ENCODE results near the gene RCOR3. TPM values are rescaled to one million over a fixed set of nuclear protein-coding genes. Genes with fewer than 3 reads are reported as not detected.
"Not testable (repeated sequence)": the region's sequence is repeated elsewhere in the genome, so short reads cannot be mapped to it uniquely, and the experiment has no call there.

Gene RCOR3
- total RNA-seq, 1 donor: 39.8 TPM

DNA sequence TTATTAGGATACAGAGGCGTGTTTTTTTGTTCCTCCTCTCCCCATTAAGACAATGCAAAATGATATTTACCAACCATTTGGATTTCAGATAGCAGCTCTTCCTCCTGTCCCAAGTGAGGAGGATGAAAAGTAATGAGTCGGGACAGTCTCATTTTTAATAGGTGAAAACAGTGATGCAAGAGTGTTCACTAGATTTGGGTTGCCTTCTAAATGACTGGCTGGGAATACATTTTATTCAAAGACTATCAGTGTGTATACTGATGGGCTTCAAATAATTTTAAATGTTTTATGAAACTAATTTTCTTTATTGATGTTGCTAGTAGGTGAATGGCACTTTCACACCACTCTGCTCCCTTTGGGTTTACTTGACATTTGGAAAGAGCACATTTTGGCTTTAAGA lies 2.1 kb downstream of the RCOR3 start:
- no peaks in the 10 kb centered on the region for H3K9me3 ChIP-seq (ENCODE audit: low read depth, low read length)
- H3K36me3 ChIP-seq (ENCODE audit: insufficient read depth, low read length): peaks cover 4% of the 10 kb centered on the region
- H3K27ac ChIP-seq (ENCODE audit: low read depth, low read length): peak overlapping the region; percentile 58
- H3K4me2 ChIP-seq (ENCODE audit: insufficient read depth, low read length): peak overlapping the region; percentile 90
- H4K20me1 ChIP-seq (ENCODE audit: insufficient read depth, low read length): peaks cover 10% of the 10 kb centered on the region
- peak overlapping the region; percentile 68 for H2AFZ ChIP-seq (ENCODE audit: low read length)
- TF ChIP-seq, protein P1, sequence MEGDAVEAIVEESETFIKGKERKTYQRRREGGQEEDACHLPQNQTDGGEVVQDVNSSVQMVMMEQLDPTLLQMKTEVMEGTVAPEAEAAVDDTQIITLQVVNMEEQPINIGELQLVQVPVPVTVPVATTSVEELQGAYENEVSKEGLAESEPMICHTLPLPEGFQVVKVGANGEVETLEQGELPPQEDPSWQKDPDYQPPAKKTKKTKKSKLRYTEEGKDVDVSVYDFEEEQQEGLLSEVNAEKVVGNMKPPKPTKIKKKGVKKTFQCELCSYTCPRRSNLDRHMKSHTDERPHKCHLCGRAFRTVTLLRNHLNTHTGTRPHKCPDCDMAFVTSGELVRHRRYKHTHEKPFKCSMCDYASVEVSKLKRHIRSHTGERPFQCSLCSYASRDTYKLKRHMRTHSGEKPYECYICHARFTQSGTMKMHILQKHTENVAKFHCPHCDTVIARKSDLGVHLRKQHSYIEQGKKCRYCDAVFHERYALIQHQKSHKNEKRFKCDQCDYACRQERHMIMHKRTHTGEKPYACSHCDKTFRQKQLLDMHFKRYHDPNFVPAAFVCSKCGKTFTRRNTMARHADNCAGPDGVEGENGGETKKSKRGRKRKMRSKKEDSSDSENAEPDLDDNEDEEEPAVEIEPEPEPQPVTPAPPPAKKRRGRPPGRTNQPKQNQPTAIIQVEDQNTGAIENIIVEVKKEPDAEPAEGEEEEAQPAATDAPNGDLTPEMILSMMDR (IDR thresholded peaks at IDR 0.05; ENCODE audit: extremely low read depth, low read depth, low read length): no peak
- peak; percentile 61 for DNase-seq (ENCODE audit: insufficient read length, low spot score, missing footprints)
- H3K4me1 ChIP-seq (ENCODE audit: insufficient read depth, low read length): peaks cover 21% of the 10 kb centered on the region
- peak overlapping the region; percentile 95 for H3K4me3 ChIP-seq (ENCODE audit: insufficient read depth, low read length)
- H3K27me3 ChIP-seq (ENCODE audit: insufficient read depth, low read length): no peaks in the 10 kb centered on the region
- peaks cover 51% of the 10 kb centered on the region for H3K79me2 ChIP-seq (ENCODE audit: insufficient read depth, low read length)

DNA sequence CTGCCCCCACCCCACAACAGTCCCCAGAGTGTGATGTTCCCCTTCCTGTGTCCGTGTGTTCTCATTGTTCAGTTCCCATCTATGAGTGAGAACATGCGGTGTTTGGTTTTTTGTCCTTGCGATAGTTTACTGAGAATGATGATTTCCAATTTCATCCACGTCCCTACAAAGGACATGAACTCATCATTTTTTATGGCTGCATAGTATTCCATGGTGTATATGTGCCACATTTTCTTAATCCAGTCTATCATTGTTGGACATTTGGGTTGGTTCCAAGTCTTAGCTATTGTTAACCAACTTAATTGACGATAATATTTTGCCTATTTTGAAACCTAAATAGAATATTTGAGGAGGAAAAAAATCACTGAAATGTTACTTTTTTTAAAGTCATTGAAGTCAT lies 3.9 kb downstream of the RCOR3 start:
- not testable (repeated sequence) for H3K27ac ChIP-seq (ENCODE audit: low read depth, low read length); DNase-seq (ENCODE audit: insufficient read length, low spot score, missing footprints); H3K4me3 ChIP-seq (ENCODE audit: insufficient read depth, low read length); H3K9me3 ChIP-seq (ENCODE audit: low read depth, low read length); H4K20me1 ChIP-seq (ENCODE audit: insufficient read depth, low read length); H2AFZ ChIP-seq (ENCODE audit: low read length); H3K27me3 ChIP-seq (ENCODE audit: insufficient read depth, low read length); H3K4me2 ChIP-seq (ENCODE audit: insufficient read depth, low read length)
- peaks cover 13% of the 10 kb centered on the region for H3K36me3 ChIP-seq (ENCODE audit: insufficient read depth, low read length)
- H3K79me2 ChIP-seq (ENCODE audit: insufficient read depth, low read length): peaks cover 62% of the 10 kb centered on the region
- H3K4me1 ChIP-seq (ENCODE audit: insufficient read depth, low read length): peaks cover 13% of the 10 kb centered on the region

DNA sequence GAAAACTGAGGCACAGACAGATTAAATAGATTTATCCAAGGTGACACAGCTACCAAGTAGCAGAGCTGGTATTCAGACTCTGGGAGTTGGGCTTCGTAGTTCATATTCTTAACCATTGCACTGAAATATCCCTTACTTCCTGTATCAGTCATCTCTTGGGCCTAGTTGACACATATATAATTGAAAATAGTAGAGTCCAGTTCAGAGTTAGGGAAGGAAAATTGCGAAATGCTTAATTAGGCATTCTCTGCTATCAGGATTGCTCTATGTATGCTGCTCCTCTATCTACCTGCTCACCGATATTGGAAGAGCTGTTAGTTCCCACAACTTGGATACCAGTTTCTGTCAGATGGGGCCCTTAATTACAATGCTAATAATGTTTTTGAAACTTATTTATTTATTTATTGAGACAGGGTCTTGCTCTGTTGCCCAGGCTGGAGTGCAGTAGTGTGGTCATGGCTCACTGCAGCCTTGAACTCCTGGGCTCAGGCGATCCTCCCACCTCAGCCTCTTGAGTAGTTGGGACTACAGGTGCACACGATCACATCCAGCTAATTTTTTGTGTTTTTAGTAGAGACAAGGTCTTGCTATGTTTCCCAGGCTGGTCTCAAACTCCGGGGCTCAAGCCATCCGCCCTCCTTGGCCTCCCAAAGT lies 8.2 kb downstream of the RCOR3 start:
- no peak overlapping the region for H3K4me3 ChIP-seq (ENCODE audit: insufficient read depth, low read length)
- H3K27ac ChIP-seq (ENCODE audit: low read depth, low read length): no peak overlapping the region
- no peaks in the 10 kb centered on the region for H3K27me3 ChIP-seq (ENCODE audit: insufficient read depth, low read length)
- DNase-seq (ENCODE audit: insufficient read length, low spot score, missing footprints): no peak
- no peaks in the 10 kb centered on the region for H3K9me3 ChIP-seq (ENCODE audit: low read depth, low read length)
- peaks cover 7% of the 10 kb centered on the region for H4K20me1 ChIP-seq (ENCODE audit: insufficient read depth, low read length)
- H3K36me3 ChIP-seq (ENCODE audit: insufficient read depth, low read length): peaks cover 23% of the 10 kb centered on the region
- H3K4me1 ChIP-seq (ENCODE audit: insufficient read depth, low read length): no peaks in the 10 kb centered on the region
- no peak overlapping the region for H2AFZ ChIP-seq (ENCODE audit: low read length)
- H3K79me2 ChIP-seq (ENCODE audit: insufficient read depth, low read length): peaks cover 48% of the 10 kb centered on the region
- no peak overlapping the region for H3K4me2 ChIP-seq (ENCODE audit: insufficient read depth, low read length)
- TF ChIP-seq, protein P1 (IDR thresholded peaks at IDR 0.05; ENCODE audit: extremely low read depth, low read depth, low read length): no peak

DNA sequence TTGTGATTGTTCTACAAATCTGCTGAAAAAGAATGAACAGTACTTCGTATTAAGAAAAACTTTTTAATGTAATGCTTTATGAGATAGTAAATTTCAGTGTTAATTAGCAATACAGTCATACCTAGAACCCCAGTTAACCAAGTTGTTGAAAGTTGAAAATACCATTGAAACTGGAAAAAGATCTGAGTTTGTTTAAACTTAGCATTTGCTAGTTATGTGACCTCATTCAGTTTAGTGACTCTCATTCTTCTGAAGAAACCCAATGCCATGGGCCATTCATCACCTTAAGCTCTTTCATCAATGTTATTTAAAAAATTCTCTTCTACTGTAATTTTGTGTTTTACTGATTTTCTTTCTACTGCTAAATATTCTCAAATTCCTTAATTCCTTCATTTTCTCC lies 20.2 kb downstream of the RCOR3 start:
- H3K4me2 ChIP-seq (ENCODE audit: insufficient read depth, low read length): no peak overlapping the region
- no peak for DNase-seq (ENCODE audit: insufficient read length, low spot score, missing footprints)
- peaks cover 6% of the 10 kb centered on the region for H3K4me1 ChIP-seq (ENCODE audit: insufficient read depth, low read length)
- TF ChIP-seq, protein P1 (IDR thresholded peaks at IDR 0.05; ENCODE audit: extremely low read depth, low read depth, low read length): no peak
- H3K9me3 ChIP-seq (ENCODE audit: low read depth, low read length): no peaks in the 10 kb centered on the region
- H3K27me3 ChIP-seq (ENCODE audit: insufficient read depth, low read length): no peaks in the 10 kb centered on the region
- no peak overlapping the region for H3K4me3 ChIP-seq (ENCODE audit: insufficient read depth, low read length)
- no peak overlapping the region for H2AFZ ChIP-seq (ENCODE audit: low read length)
- no peaks in the 10 kb centered on the region for H3K79me2 ChIP-seq (ENCODE audit: insufficient read depth, low read length)
- H3K36me3 ChIP-seq (ENCODE audit: insufficient read depth, low read length): peaks cover 39% of the 10 kb centered on the region
- H3K27ac ChIP-seq (ENCODE audit: low read depth, low read length): no peak overlapping the region
- H4K20me1 ChIP-seq (ENCODE audit: insufficient read depth, low read length): no peaks in the 10 kb centered on the region
